Hepatocyte (in vitro differentiated cells): ENCODE data around the gene PMFBP1. TPM values are rescaled to one million over a fixed set of nuclear protein-coding genes. Genes with fewer than 3 reads are reported as not detected.

Experiments used
- DNase-seq: peaks from one replicate; pipeline ENCODE4 v3.0.0-alpha.2; 2016; ENCODE audit warnings: low spot score
- H2AFZ ChIP-seq: fragments of 200-600 bp; sonication (generic); 2 replicates; pipeline ENCODE4 v1.6.0; 2016; ENCODE audit warnings: antibody characterized with exemption, mild to moderate bottlenecking
- H3K27ac ChIP-seq: fragments of 200-600 bp; sonication (generic); 2 replicates; pipeline ENCODE4 v1.5.1; 2016; ENCODE audit warnings: mild to moderate bottlenecking
- H3K27me3 ChIP-seq: fragments of 200-600 bp; sonication (generic); 2 replicates; pipeline ENCODE4 v1.6.1; 2016
- H3K36me3 ChIP-seq: fragments of 200-600 bp; sonication (generic); replicated peaks from 2 replicates; pipeline ENCODE4 v1.5.1; 2016; ENCODE audit warnings: low read depth; ENCODE audit not compliant: insufficient read depth
- H3K4me1 ChIP-seq: fragments of 200-600 bp; sonication (generic); 2 replicates; pipeline ENCODE4 v1.5.1; 2016; ENCODE audit warnings: mild to moderate bottlenecking, moderate library complexity; ENCODE audit not compliant: insufficient read depth
- H3K4me2 ChIP-seq: fragments of 200-600 bp; sonication (generic); 2 replicates; pipeline ENCODE4 v1.6.0; 2016
- H3K4me3 ChIP-seq: fragments of 200-600 bp; sonication (generic); 2 replicates; pipeline ENCODE4 v1.5.1; 2016; ENCODE audit warnings: mild to moderate bottlenecking
- H3K79me2 ChIP-seq: fragments of 200-600 bp; sonication (generic); 2 replicates; pipeline ENCODE4 v1.6.0; 2017; ENCODE audit warnings: mild to moderate bottlenecking
- H3K9me2 ChIP-seq: fragments of 200-600 bp; sonication (generic); replicated peaks from 2 replicates; pipeline ENCODE4 v1.6.0; 2017; ENCODE audit warnings: mild to moderate bottlenecking; ENCODE audit not compliant: insufficient read depth
- H3K9me3 ChIP-seq: fragments of 200-600 bp; sonication (generic); 2 replicates; pipeline ENCODE4 v1.5.1; 2016; ENCODE audit warnings: low read depth, mild to moderate bottlenecking
- H4K20me1 ChIP-seq: fragments of 200-600 bp; sonication (generic); 2 replicates; pipeline ENCODE4 v1.6.0; 2016; ENCODE audit warnings: mild to moderate bottlenecking; ENCODE audit not compliant: insufficient read depth, poor library complexity, severe bottlenecking
- EZH2 ChIP-seq: fragments of 200-600 bp; sonication (generic); IDR thresholded peaks from 2 replicates; pipeline ENCODE4 v1.6.1; 2016; ENCODE audit warnings: antibody characterized with exemption, mild to moderate bottlenecking, borderline replicate concordance
- EZH2phosphoT487 ChIP-seq: fragments of 200-600 bp; sonication (generic); IDR thresholded peaks from one replicate; pipeline ENCODE4 v1.6.1; 2018; ENCODE audit warnings: antibody characterized with exemption, mild to moderate bottlenecking, low read depth, moderate library complexity; ENCODE audit not compliant: unreplicated experiment, severe bottlenecking
- WGBS: methylation state at CpG from one replicate; pipeline ENCODE4 v1.1.6; 2016; ENCODE audit warnings: low lambda C conversion rate; ENCODE audit errors: missing lambda C conversion rate; 5-methylcytosine and 5-hydroxymethylcytosine counted together
- polyA plus RNA-seq: library from polyadenylated mRNA; unstranded; fragments of >200 nt; fragmentation: Nextera tagmentation; extraction: Ambion mirVana; gene quantifications from 2 replicates; pipeline ENCODE4 v1.2.1, GENCODE V29; 2016
- total RNA-seq: library from RNA; depleted of rRNA; stranded (reverse); fragments of >200 nt; gene quantifications from 2 replicates; pipeline ENCODE4 v1.2.3, GENCODE V29; 2014
- TF ChIP-seq, protein P1 (sequence below): fragments of 200-600 bp; sonication (generic); IDR thresholded peaks from 2 replicates; pipeline ENCODE4 v1.5.1; 2016; ENCODE audit warnings: antibody characterized with exemption, mild to moderate bottlenecking; ENCODE audit not compliant: poor library complexity

Gene PMFBP1
- total and polyA plus RNA-seq, 2 experiments from 2014 or later, result 1.4 to 3.4 TPM

DNA sequence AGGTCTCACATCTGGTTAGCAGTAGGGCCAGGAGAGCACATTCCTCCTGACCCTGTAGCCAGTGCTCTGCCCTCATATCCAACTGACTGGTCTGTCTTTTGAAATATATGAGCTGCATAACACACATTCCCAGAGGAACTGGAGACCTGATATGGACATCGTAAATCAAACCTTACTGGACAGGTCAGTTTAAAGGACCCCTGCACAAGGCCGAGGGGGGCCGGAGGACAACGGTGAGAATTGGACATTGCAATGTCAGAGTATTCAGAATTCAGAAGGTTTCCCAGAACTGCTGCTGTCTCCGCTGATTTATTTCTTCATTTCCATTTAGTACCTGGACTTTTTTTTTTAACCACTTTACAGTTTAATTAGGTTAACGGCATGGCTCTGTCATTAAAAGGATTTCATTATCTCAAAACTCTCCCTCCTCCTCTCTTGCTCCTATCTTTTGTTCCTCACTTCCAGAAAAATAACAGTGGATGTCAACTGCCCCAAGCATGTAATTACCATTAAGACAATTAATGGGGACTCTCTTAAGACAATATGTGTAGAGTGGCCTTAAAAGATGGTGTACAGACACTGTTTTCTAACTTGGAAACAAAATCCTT lies 4.9 kb downstream of the PMFBP1 start:
- Histone ChIP-seq H3K4me1 (no peaks in the 10 kb centered on the region), H3K9me3 (no peaks in the 10 kb centered on the region), H3K4me2 (no peak overlapping the region), H3K27me3 (no peaks in the 10 kb centered on the region), H3K27ac (no peak overlapping the region), H3K36me3 (no peaks in the 10 kb centered on the region), H3K4me3 (no peak overlapping the region), H2AFZ (no peak overlapping the region), H3K79me2 (no peaks in the 10 kb centered on the region), H4K20me1 (no peaks in the 10 kb centered on the region), H3K9me2 (no peaks in the 10 kb centered on the region)
- TF ChIP-seq, protein P1, sequence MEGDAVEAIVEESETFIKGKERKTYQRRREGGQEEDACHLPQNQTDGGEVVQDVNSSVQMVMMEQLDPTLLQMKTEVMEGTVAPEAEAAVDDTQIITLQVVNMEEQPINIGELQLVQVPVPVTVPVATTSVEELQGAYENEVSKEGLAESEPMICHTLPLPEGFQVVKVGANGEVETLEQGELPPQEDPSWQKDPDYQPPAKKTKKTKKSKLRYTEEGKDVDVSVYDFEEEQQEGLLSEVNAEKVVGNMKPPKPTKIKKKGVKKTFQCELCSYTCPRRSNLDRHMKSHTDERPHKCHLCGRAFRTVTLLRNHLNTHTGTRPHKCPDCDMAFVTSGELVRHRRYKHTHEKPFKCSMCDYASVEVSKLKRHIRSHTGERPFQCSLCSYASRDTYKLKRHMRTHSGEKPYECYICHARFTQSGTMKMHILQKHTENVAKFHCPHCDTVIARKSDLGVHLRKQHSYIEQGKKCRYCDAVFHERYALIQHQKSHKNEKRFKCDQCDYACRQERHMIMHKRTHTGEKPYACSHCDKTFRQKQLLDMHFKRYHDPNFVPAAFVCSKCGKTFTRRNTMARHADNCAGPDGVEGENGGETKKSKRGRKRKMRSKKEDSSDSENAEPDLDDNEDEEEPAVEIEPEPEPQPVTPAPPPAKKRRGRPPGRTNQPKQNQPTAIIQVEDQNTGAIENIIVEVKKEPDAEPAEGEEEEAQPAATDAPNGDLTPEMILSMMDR, result no peak
- no peak for TF ChIP-seq EZH2phosphoT487
- no peak for TF ChIP-seq EZH2
- no peak for DNase-seq
- 65% methylated on average over 6 of the region's 6 CpGs for WGBS

DNA sequence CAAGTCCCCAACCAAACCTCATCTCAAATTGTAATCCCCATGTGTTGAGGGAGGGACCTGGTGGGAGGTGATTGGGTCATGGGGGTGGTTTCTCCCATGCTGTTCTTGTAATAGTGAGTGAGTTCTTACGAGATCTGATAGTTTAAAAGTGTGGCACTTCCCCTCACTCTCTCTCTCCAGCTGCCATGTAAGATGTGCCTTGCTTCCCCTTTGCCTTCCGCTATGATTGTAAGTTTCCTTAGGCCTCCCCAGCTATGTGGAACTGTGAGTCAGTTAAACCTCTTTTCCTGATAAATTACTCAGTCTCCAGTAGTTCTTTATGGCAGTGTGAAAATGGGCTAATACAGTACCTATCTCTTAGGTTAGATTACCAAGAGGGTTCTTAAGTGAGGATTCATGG lies 5.8 kb downstream of the PMFBP1 start:
- Histone ChIP-seq H3K9me2 (no peaks in the 10 kb centered on the region), H3K4me1 (no peaks in the 10 kb centered on the region), H4K20me1 (no peaks in the 10 kb centered on the region), H3K9me3 (no peaks in the 10 kb centered on the region), H3K4me2 (no peak overlapping the region), H3K79me2 (no peaks in the 10 kb centered on the region), H3K27me3 (no peaks in the 10 kb centered on the region), H2AFZ (no peak overlapping the region), H3K4me3 (no peak overlapping the region), H3K36me3 (no peaks in the 10 kb centered on the region), H3K27ac (no peak overlapping the region)
- WGBS, result 94% methylated on average over 2 of the region's 2 CpGs
- no peak for DNase-seq
- TF ChIP-seq, protein P1, result no peak
- no peak for TF ChIP-seq EZH2phosphoT487
- TF ChIP-seq EZH2, result no peak

DNA sequence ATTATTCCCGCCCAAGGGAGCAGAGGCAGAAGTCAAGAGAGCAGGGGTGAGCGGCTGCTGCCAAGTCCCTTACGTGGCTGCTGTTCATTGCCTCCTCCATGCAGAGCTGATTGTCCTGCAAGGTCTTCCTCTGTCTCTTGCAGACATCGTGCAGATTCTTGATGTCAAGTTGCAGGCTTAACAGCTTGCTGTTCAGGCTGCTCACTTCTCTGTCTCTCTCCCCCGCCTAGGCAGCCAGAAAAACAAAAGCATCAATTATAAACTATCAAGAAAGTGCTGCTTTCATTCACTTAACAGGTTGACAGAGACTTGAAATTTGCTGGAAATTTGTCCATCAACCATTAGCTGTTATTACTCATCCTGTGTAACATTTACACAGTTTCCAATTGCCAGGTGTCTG lies 7.3 kb downstream of the PMFBP1 start:
- no peak for DNase-seq
- TF ChIP-seq EZH2 (no peak), EZH2phosphoT487 (no peak)
- TF ChIP-seq, protein P1, result no peak
- Histone ChIP-seq H2AFZ (no peak overlapping the region), H4K20me1 (no peaks in the 10 kb centered on the region), H3K9me3 (no peaks in the 10 kb centered on the region), H3K79me2 (no peaks in the 10 kb centered on the region), H3K27ac (no peak overlapping the region), H3K27me3 (no peaks in the 10 kb centered on the region), H3K36me3 (no peaks in the 10 kb centered on the region), H3K4me1 (no peaks in the 10 kb centered on the region), H3K4me3 (no peak overlapping the region), H3K4me2 (no peak overlapping the region), H3K9me2 (no peaks in the 10 kb centered on the region)
- WGBS, result 79% methylated on average over 5 of the region's 5 CpGs
